GM19324 (cell line): Measurements from ENCODE around the gene C19orf85.
"Not testable (repeated sequence)": the region's sequence is repeated elsewhere in the genome, so short reads cannot be mapped to it uniquely, and the experiment has no call there.

ENCODE experiments used
- ATAC-seq: cut with Tn5 transposase; IDR thresholded peaks from one replicate; pipeline ENCODE4 v1.9.1; 2021; ENCODE audit warnings: mild to moderate bottlenecking, moderate library complexity; ENCODE audit not compliant: unreplicated experiment, low FRiP score

Gene C19orf85

DNA sequence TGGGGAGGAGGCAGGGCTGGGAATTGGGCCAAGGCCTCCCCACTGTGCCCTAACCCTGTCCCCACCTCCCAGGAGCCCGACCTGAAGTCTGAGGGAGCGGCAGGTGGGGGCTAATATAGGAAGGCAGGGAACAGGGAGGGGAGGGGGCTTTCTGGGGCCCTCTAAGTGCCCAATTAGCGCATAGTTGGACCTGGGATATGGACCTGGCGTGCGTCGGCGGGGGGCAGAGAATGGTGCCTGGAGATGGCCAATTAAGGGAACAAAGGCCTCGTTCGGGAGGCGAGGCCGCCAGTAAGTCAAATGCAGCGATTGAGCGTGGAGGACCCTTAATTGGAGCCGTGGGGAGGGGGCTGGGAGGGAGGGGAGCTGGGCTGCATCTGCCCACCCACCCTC, at the start of gene C19orf85:
C19orf85 (minus strand) TSS at position 90 of the 393 bp plus-strand sequence. CDS start 197 bp downstream, outside the sequence.
- no peak for ATAC-seq

DNA sequence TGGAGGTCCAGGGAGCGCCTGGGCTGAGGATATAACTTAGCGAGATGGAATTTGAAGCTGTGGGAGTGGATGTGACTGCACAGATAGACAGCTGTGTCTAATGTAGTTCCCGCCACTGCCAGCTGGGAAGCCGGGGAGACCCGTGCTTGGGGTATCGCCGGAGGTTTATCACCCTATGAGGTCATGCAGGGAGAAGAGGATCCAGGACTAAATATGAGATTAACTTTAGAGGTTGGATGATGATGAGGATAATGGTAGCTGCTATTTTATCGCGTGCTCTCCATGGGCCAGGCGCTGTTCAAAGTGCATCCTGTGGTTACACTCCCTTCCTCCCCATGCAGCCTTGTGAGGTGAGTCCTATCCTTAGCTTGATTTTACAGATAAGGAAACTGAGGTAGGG, 43.6 kb upstream of the C19orf85 start:
- no peak for ATAC-seq

DNA sequence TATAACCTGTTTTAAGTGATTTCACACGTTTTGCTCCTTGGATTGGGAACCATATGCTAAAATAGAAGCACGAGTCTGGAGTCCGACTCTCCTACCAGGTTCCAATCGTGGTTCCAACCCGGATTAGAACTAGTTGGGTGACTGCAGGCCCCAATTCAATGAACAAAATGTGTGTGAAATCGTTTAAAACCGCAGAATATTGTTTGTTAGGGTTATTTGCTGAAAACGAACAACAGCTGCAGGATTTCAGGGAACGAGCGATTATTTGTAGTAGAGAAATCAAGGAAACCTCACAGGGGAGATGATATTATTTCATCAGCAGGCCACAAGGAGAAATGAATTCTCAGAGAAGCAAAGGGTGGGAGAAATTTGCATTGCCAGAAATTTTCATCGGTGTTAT, 40.4 kb upstream of the C19orf85 start:
- no peak for ATAC-seq

DNA sequence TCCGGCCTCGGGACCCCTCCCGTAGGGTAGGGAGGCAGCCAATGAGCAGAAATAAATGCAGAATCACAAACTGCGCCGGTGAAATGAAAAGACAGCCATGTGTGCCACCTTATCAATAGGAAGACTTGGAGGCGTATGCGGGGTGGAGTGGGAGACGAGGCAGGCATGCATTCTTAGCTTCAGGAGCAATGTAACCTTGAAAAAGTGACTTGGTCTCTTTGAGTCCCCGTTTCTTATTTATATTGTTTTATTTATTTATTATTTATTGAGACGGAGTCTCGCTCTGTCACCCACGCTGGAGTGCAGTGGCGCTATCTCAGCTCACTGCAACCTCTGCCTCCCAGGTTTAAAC, 39.7 kb upstream of the C19orf85 start:
- ATAC-seq: no peak

DNA sequence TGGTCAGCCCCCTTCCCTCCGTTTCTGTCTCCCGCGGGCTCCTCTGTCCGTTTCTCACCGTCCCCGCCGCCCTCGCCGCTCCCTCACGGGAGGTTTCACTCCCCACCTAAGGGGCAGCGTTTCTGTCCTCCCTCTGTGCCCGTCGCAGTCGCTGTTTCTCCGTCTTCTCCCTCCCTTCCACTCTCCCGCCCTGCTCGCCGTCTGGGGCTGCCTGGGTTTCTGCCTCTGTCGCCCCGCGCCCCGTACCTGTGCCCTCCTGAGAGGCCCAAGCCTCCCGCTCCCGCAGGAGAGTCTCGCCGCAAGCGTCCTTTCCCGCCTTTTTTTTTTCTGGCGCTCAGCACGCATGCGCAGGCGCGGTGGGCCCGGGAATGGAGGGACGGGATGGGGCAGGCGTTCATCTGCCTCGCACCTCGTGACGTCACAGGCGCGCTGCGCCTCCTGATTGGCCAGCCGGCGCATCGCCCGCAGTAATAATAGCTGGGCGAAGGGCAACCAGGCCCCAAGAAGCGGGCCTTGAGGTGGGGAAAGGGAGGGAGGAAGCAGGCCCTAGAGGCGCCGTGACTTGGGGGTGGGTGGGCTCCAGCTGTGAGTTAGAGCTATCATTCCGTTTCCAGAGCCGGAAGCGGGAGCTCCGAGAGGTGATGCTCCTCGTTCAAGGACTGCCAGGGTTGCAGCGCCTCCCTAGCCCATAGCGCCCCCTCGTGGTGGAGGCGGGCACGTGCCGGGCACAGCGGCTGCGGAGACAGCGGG, 39.1 kb upstream of the C19orf85 start:
- ATAC-seq: peak; percentile 95

DNA sequence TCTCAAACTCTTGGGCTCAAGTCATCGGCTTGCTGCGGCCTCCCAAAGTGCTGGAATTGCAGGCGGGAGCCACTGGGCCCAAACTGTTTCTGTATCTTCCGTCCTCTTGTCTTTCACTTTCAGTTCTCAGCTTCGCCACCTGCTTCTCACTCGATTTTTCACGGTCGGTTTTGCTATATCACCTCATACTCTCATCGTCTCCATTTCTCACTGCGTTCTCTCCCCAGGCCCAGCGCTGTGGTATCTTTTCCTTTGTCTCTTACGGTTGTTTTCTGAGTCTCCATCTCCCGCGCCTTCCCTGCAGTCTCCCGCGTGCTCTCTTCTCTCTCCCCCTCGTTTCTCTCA, 38.6 kb upstream of the C19orf85 start:
- ATAC-seq: no peak

DNA sequence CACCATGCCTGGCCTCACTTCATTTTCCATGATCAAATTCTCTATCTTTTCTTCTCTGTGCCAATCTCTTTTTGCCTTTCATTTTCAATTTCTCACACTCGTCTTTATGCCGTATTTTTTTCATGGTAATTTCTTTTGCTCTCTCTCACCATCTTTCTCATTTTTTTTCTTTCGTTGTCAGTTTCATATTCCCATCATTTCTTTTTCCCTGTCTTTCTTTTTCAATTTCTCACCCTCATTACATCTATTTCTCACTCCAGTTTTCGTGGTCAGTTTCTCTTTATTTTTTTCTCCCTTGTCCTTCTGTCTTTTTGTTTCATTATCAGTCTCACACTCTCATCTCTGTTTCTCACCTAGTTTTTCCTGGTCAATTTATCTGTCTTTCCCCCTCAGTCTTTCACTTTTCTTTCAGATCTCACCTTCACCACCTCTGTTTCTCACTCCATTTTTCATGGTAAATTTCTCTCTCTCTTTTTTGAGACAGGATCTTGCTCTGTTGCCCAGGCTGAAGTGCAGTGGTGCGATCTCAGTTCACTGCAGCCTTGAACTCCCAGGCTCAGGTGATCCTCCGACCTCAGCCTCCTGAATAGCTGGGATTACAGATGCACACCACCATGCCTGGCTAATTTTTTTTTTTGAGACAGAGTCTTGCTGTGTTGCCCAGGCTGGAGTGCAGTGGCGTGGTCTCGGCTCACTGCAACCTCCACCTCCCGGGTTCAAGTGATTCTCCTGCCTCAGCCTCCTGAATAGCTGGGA, 37.8 kb upstream of the C19orf85 start:
- no peak for ATAC-seq

DNA sequence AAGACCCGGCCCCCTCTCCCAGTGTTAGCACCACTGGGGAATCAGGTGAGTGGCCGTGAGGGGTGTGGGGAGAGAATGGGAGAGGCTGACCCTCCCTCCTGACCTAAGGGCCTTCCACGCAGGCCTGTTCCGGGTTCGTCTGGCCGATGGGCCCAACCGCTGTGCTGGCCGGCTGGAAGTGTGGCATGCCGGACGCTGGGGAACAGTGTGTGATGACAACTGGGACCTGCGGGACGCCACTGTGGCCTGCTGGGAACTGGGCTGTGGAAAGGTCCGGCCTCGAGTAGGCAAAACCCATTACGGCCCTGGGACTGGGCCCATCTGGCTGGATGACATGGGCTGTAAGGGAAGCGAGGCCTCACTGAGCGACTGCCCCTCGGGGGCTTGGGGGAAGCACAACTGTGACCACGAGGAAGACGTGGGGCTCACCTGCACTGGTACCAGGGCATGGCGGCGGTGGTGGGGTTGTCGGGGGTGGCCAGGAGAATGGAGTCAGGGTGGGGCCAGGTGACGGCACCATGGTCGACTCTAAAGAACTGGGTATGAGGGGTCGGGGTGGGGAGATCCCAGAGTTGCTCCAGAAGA, 35.9 kb upstream of the C19orf85 start:
- no peak for ATAC-seq

DNA sequence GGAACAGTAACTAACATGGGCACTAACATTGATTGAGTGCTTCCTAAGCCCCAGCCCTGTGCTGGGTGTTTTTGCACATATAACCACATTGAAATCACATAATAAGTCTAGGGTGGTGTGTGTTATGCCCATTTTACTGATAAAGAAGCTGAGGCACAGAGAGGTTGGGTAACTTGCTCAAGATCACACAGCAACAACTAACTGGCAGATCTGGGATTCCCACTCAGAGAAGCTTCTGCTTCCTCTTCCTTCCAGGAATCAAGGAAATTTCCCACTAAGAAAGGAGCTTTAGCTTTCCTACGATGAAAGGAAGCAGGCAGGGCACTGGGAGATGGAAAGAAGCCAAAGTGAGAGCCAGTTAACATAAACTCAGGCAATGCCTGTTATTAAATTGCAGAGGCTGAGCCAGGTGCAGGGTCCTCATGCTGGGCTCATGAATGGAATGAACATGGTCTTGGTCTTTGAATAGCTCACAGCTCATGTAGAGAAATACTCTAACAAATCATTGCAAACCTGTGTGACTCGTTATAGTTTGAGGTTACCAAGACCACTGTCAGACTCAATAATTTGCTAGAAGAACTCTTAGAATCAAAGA, 33.8 kb upstream of the C19orf85 start:
- no peak for ATAC-seq

DNA sequence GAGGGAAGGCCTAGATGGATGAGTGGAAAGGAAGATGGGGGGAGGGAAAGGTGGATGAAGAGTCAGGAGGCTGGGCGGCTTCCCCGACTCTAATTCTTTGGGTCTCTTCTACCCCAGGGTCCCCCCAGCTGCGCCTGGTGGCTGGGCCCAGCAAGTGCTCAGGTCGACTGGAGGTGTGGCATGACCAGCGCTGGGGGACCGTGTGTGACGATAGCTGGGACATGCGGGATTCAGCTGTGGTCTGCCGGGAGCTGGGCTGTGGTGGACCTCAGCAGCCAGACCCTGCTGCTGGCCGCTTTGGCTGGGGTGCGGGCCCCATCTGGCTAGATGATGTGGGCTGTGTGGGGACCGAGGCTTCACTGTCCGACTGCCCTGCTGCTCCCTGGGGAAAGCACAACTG, 33.2 kb upstream of the C19orf85 start:
- no peak for ATAC-seq

DNA sequence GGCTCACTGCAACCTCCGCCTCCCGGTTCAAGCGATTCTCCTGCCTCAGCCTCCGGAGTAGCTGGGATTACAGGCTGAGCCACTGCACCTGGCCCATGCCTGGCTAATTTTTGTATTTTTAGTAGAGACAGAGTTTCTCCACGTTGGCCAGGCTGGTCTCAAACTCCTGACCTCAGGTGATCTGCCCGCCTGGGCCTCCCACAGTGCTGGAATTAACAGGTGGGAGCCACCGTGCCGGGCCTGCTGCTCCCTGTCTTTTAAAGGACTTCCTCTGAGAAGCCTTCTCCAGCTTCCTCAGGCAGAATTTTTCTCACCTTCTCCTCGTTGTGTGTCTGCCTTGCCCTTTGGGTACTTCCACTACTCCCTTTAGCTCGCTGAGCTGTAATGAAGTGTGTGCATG, 32.3 kb upstream of the C19orf85 start:
- ATAC-seq: not testable (repeated sequence)

DNA sequence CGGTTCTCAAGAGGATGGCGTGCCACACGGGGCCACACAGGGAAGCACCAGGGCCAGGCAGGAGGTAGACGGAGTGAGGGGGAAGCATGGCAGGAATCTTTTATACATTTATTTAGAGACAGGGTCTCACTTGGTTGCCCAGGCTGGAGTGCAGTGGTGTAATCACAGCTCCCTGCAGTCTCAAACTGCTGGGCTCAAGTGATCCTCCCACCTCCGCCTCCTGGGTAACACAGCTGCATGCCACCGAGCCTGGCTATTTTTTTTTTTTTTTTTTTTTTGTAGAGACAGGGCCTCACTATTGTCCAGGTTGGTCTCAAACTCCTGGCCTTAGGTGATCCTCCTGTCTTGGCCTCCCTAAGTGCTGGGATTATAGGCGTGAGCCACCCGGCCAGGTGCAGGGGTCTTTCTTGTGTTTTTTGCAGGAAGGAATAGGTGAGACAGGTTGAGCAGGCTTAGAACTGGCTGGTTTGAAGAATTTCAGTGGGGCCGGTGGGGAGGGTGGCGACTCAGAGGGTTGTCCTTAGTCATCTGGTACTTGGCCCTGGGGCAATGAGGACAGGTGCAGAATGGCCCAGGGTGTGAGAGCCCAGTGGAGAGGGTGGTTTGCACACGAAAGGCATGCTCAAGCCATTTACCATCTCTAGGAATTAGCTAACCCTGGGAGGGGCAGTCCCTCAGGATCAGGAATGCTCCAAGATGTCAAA, 31.2 kb upstream of the C19orf85 start:
- ATAC-seq: no peak

DNA sequence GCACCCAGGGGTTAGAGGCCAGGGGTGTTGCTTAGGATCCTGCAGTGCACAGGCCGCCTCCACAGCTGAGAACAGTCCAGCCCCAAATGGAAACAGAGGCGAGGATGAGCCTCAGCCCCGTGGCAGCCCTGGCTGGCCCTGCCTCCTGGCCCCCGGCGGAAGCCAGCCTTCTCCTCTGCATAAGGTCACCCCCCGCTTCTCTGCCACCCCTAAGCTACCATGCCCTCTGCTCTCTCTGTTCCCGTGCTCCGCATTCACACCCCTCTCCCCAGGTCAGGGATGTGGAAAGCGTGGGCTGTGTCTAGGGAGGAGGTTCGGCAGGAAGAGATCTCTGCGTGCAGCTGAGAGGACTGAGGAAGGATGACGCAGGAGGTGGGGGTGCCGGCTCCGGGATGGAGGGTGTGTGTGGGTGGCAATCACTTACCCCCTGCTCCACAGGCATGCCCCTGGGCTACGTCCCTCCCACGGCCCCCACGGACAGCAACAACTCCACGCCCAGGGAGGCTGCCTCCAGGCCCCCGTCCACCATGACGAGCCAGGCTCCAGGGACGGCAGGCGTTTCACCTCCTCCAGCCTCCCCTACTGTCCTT, 29.7 kb upstream of the C19orf85 start:
- no peak for ATAC-seq

DNA sequence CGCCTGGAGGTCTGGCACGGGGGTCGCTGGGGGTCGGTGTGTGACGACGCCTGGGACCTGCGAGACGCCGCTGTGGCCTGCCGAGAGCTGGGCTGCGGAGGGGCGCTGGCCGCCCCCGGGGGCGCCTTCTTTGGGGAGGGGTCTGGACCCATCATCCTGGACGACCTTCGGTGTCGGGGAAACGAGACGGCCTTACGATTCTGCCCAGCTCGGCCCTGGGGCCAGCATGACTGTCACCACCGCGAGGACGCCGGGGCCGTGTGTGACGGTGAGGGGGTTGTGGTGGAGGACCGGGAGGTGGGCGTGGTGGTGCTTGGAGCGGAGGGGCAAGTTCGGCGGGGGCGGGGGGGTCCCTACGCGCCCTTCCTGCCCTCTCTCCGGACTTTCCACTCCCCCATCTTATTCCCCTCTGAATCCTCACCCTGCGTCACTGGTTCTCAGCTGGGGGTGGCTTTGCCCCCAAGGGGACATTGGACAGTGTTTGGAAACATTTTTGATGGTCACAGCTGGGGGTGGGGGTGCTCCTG, 29.2 kb upstream of the C19orf85 start:
- ATAC-seq: no peak

DNA sequence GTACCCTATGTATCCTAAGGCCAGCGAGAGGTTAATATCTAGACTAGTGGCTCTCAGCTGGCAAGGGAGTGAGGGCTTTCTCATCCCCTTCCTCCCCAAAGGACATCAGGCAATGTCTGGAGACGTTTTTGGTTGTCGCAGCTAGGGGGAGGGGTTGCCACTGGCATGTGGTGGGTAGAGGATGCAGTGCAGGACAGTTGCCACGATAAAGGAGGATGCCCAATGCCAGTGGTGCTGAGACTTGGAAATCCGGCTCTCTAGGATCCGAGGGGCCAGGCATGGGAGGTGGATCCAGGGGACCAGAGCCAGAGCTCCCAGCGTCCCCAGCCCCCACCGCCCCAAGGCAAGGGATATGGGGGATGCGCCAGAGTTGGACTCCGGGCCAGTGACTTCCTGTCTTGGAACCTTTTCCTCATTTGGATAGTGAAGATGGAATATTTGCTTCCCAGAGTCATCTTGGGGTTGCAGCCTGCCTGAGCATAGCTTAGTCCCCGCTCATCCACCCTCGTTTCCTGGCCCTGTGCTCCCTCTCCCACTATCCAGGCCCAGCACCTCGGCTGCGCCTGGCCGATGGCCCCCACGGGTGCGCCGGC, 28.6 kb upstream of the C19orf85 start:
- no peak for ATAC-seq

DNA sequence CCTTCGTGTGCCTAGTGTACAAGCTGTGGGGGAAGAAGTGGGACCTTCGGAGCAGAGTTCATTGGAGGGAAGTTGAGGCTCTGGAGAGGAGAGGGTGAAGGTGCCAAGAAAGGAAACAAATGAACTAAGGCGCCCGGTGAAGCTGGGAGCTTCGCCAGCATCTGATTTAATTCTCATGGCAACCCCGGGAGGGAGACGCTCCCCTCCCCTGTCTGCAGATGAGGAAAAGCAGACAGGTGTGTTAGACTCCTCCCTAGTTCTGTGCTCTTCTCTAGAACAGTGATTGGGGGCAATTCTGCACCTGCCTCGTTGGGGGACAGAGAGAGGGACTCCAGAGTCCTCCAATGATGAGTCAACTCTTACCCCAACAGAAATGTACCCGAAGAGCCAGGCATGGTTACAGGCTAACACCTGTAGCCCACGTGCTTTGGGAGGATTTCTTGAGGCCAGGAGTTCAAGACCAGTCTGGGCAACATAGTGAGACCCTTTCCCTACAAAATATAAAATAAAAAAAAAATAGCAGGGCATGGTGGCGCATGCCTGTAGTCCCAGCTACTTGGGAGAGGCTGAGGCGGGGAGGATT, 27.9 kb upstream of the C19orf85 start:
- no peak for ATAC-seq

DNA sequence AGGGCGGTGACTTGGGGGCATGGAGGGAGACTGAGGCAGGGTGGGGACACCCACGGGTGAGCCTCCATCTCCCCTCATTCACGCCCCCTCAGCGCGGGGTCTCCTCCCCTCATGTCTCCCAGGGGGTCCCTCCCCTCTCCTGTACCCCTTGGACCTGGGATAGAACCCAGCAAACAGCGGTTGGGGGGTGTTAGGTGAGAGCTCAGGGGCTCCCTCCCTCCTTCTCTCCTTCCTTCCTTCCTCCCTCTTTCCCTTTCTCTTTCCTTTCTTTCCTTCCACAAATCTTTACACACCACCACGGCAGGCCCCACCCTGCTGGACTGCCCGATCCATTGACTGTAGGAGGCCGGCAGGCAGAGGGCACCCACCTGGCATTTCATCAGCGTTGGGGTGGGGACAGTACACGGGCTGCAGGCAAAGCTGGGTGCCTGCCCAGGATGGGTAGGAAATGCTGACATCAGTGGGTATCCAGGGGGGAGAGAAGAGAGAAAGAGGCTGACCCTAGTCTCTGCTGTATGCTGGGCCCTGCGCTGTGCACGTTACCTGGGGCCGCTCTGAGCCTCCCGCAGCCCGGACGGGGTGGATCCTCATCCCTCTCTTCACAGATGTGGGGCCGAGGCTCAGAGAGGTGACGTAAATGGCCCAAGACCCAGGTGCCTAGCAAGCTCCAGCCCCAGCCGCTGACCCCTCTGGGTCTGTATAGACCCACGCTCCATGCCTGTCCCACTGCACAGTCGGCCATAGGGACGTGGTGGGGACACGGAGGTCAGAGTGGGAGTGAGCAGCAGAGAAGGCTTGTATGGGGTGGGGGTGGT, 27.2 kb upstream of the C19orf85 start:
- no peak for ATAC-seq
